ENCODE measurements around the gene WNT11. TPM values are rescaled to one million over a fixed set of nuclear protein-coding genes. Genes with fewer than 3 reads are reported as not detected.
A peak's percentile ranks its signal among the peaks of the same experiment; 100 is the strongest.

Gene WNT11
- total RNA-seq, 4 donors from 2014 or later, result 0.13 to 3.2 (median 0.38) TPM

DNA sequence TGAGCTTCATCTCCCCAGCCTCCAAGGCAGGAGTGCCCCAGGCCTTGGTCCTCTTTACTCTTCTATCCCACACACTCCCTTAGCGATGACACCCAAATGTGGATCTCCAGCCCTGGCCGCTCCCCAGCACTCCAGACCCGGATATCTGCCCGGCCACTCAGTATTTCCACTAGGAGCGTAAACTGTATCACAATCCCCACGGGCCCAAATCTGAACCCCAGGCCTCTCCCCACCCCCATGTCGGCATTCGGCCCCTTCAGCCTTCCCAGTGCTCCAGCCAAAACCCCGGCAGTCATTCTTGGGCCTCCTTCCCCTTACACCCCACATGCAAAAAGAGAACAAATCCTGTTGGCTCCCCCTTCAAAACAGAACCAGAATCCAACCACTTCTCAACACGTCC, 20.8 kb downstream of the WNT11 start:
- Histone ChIP-seq H3K27me3 (no peaks in the 10 kb centered on the region), H3K27ac (peak overlapping the region in 3 of 4 donors; percentile 58 to 73 (median 73)), H3K4me3 (no peak overlapping the region), H3K36me3 (no peaks in the 10 kb centered on the region), H3K4me1 (peaks cover 0 to 33% (median 9%) of the 10 kb centered on the region in 3 donors), H3K9me3 (no peaks in the 10 kb centered on the region)
- no peak for DNase-seq
- WGBS, 2 donors, result 73 to 82% methylated on average over 9 of the region's 10 CpGs
- intact Hi-C loops (cut with DNase I), result no loop called here
- TF ChIP-seq POLR2A (IDR thresholded peaks at IDR 0.05), result no peak
- TF ChIP-seq, protein P1, sequence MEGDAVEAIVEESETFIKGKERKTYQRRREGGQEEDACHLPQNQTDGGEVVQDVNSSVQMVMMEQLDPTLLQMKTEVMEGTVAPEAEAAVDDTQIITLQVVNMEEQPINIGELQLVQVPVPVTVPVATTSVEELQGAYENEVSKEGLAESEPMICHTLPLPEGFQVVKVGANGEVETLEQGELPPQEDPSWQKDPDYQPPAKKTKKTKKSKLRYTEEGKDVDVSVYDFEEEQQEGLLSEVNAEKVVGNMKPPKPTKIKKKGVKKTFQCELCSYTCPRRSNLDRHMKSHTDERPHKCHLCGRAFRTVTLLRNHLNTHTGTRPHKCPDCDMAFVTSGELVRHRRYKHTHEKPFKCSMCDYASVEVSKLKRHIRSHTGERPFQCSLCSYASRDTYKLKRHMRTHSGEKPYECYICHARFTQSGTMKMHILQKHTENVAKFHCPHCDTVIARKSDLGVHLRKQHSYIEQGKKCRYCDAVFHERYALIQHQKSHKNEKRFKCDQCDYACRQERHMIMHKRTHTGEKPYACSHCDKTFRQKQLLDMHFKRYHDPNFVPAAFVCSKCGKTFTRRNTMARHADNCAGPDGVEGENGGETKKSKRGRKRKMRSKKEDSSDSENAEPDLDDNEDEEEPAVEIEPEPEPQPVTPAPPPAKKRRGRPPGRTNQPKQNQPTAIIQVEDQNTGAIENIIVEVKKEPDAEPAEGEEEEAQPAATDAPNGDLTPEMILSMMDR (IDR thresholded peaks at IDR 0.05), result no peak

DNA sequence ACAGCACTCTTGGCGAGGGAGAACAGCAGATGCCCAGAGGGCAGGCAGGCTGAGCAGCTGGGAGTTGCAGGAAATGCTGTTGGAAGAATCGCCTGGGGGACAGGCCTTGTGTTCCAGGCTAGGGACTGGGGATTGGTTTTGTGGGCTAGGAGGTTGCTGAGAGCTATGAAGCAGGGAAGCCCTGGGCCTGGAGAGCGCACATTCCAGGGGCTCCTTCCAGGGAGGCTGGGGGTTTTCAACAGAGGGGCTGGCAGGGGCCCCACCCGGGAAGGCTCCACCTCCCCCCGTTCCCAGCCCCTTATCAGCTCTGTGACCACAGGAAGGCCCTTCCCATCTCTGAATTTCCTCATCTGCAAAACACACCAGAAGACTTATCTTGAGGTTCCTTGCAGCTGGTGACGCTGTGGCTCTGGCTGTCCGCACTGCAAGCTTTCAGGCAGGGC, 21.7 kb downstream of the WNT11 start:
- H3K27ac ChIP-seq, result peak overlapping the region in 3 of 4 donors; percentile 58 to 73 (median 73)
- no peaks in the 10 kb centered on the region for H3K27me3 ChIP-seq
- no peak for DNase-seq
- peaks cover 0 to 29% (median 9%) of the 10 kb centered on the region in 3 donors for H3K4me1 ChIP-seq
- no peak for TF ChIP-seq POLR2A (IDR thresholded peaks at IDR 0.05)
- TF ChIP-seq, protein P1 (IDR thresholded peaks at IDR 0.05), result no peak
- no peaks in the 10 kb centered on the region for H3K36me3 ChIP-seq
- WGBS, 2 donors, result 49 to 56% methylated on average over 4 to 5 of the region's 7 CpGs
- intact Hi-C loops (cut with DNase I), result no loop called here
- H3K9me3 ChIP-seq, result no peaks in the 10 kb centered on the region
- H3K4me3 ChIP-seq, result no peak overlapping the region

DNA sequence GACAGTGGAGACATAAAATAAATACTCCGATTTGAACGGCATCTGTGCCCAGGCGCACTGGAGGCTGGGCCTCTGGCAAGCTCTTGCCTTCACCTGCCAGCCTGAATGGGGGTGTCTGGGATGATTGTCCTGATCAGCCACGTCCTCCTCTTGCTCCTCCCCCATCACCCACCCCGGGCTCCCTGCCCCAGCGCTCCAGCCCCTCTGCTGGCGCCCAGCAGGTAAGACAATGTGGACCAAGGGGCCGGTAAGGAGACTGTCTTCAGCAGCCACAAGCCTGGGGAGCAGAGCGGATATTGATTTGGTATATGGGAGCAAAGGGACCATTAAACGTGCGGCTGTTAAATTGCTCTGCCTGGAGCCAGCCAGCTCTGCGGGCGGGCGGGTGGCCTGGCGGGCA, 24.9 kb downstream of the WNT11 start:
- Histone ChIP-seq H3K27ac (no peak overlapping the region), H3K4me3 (no peak overlapping the region), H3K27me3 (no peaks in the 10 kb centered on the region), H3K4me1 (peaks cover 0 to 21% (median 4%) of the 10 kb centered on the region in 3 donors), H3K9me3 (no peaks in the 10 kb centered on the region), H3K36me3 (no peaks in the 10 kb centered on the region)
- no peak for TF ChIP-seq POLR2A (IDR thresholded peaks at IDR 0.05)
- TF ChIP-seq, protein P1 (IDR thresholded peaks at IDR 0.05), result no peak
- 81 to 95% methylated on average over 4 to 11 of the region's 15 CpGs for WGBS, 2 donors
- intact Hi-C loops (cut with DNase I), result no loop called here
- no peak for DNase-seq

DNA sequence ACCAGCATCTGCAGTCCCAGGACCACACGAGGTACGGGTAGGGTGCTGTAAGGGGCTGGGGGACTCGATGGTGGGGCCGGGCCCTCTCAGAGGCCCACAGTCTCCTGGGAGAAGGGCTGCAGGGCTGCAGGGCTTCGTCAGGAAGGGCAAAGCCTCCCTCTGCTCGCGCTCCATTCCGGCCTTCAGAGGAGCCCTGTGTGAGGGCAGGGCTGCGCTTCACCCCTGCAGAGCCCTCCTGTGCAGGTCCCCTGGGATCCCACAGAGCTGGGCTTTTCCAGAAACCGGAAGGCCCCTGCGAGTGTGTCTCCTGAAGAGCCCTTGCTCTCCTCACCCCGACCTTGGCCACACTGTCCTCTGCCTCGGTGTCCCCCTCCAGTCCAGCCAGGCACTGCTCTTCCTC, 27.2 kb downstream of the WNT11 start:
- H3K4me1 ChIP-seq, result no peaks in the 10 kb centered on the region
- no peaks in the 10 kb centered on the region for H3K9me3 ChIP-seq
- WGBS, 2 donors, result 75 to 93% methylated on average over 4 to 5 of the region's 13 CpGs
- intact Hi-C loops (cut with DNase I), result no loop called here
- H3K27ac ChIP-seq, result no peak overlapping the region
- no peak for DNase-seq
- H3K36me3 ChIP-seq, result no peaks in the 10 kb centered on the region
- H3K27me3 ChIP-seq, result no peaks in the 10 kb centered on the region
- TF ChIP-seq POLR2A (IDR thresholded peaks at IDR 0.05), result no peak
- TF ChIP-seq, protein P1 (IDR thresholded peaks at IDR 0.05), result no peak
- no peak overlapping the region for H3K4me3 ChIP-seq

DNA sequence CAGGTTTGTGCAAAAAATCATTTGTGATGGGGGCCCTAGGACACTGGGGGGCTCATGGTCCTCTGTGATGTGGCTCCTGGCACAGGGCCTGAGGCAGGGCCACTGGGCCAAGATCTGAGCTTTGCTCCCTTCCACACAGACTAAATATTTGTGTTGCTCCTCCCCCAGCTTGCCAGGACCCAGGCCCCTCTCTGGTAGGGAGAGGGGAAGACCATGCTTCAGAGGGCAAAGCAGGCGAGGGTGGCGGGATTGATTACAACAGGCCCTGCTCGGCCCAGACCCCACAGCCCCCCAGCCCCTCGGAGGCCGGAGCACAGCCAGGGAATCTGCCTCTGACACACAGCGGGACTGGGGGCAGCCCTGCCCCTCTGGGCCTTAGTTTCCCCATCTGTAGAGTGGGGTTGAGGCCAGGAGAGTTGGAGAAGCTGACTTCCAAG, 29.0 kb downstream of the WNT11 start:
- no peaks in the 10 kb centered on the region for H3K36me3 ChIP-seq
- WGBS, 2 donors, result 50 to 83% methylated on average over 1 to 2 of the region's 6 CpGs
- no peaks in the 10 kb centered on the region for H3K27me3 ChIP-seq
- intact Hi-C loops (cut with DNase I), result no loop called here
- H3K9me3 ChIP-seq, result no peaks in the 10 kb centered on the region
- no peaks in the 10 kb centered on the region for H3K4me1 ChIP-seq
- no peak for DNase-seq
- no peak overlapping the region for H3K4me3 ChIP-seq
- H3K27ac ChIP-seq, result no peak overlapping the region
- TF ChIP-seq, protein P1 (IDR thresholded peaks at IDR 0.05), result no peak
- no peak for TF ChIP-seq POLR2A (IDR thresholded peaks at IDR 0.05)

Measured in esophagus squamous epithelium (tissue), 5 donors.